Measurements from ENCODE around the gene PEX11G.
"Not testable (repeated sequence)": the region's sequence is repeated elsewhere in the genome, so short reads cannot be mapped to it uniquely, and the experiment has no call there.

The PEX11G gene

GRCh38 chr19:7471696-7472615, 16.9 kb downstream of the PEX11G start:
- no peak overlapping the region for H3K4me3 ChIP-seq (ENCODE audit: low read depth, low read length)
- no peak for DNase-seq (ENCODE audit: low read depth)

- no peak overlapping the region for H3K4me3 ChIP-seq (ENCODE audit: low read depth, low read length)
- no peak for DNase-seq (ENCODE audit: low read depth)
Observed at GRCh38 chr19:7470540-7471305, 18.1 kb downstream of the PEX11G start.

GRCh38 chr19:7469669-7470285, 19.1 kb downstream of the PEX11G start:
- no peak for DNase-seq (ENCODE audit: low read depth)
- H3K4me3 ChIP-seq (ENCODE audit: low read depth, low read length), result no peak overlapping the region

- no peak for DNase-seq (ENCODE audit: low read depth)
Observed at GRCh38 chr19:7468840-7469239, 20.0 kb downstream of the PEX11G start.

GRCh38 chr19:7467009-7467989, 21.5 kb downstream of the PEX11G start:
- no peak for DNase-seq (ENCODE audit: low read depth)
- no peak overlapping the region for H3K4me3 ChIP-seq (ENCODE audit: low read depth, low read length)

More at GRCh38 chr19:7468840-7469239, 20.0 kb downstream of the PEX11G start:
- H3K4me3 ChIP-seq (ENCODE audit: low read depth, low read length), result no peak overlapping the region

GRCh38 chr19:7463575-7463974, 25.3 kb downstream of the PEX11G start:
- H3K4me3 ChIP-seq (ENCODE audit: low read depth, low read length), result no peak overlapping the region
- DNase-seq (ENCODE audit: low read depth), result no peak

- no peak overlapping the region for H3K4me3 ChIP-seq (ENCODE audit: low read depth, low read length)
- DNase-seq (ENCODE audit: low read depth), result no peak
Observed at GRCh38 chr19:7461841-7462629, 26.8 kb downstream of the PEX11G start.

- H3K4me3 ChIP-seq (ENCODE audit: low read depth, low read length), result no peak overlapping the region
- no peak for DNase-seq (ENCODE audit: low read depth)
Observed at GRCh38 chr19:7460562-7460966, 28.3 kb downstream of the PEX11G start.

- no peak overlapping the region for H3K4me3 ChIP-seq (ENCODE audit: low read depth, low read length)
- no peak for DNase-seq (ENCODE audit: low read depth)
Observed at GRCh38 chr19:7459773-7460172, 29.1 kb downstream of the PEX11G start.

GRCh38 chr19:7458675-7459074, 30.2 kb downstream of the PEX11G start:
- H3K4me3 ChIP-seq (ENCODE audit: low read depth, low read length), result no peak overlapping the region
- no peak for DNase-seq (ENCODE audit: low read depth)

GRCh38 chr19:7456964-7457541, 31.8 kb downstream of the PEX11G start:
- no peak for DNase-seq (ENCODE audit: low read depth)
- H3K4me3 ChIP-seq (ENCODE audit: low read depth, low read length), result no peak overlapping the region

GRCh38 chr19:7455600-7456296, 33.1 kb downstream of the PEX11G start:
- no peak overlapping the region for H3K4me3 ChIP-seq (ENCODE audit: low read depth, low read length)
- DNase-seq (ENCODE audit: low read depth), result no peak

- no peak overlapping the region for H3K4me3 ChIP-seq (ENCODE audit: low read depth, low read length)
- no peak for DNase-seq (ENCODE audit: low read depth)
Observed at GRCh38 chr19:7454998-7455397, 33.8 kb downstream of the PEX11G start.

- no peak for DNase-seq (ENCODE audit: low read depth)
- H3K4me3 ChIP-seq (ENCODE audit: low read depth, low read length), result no peak overlapping the region
Observed at GRCh38 chr19:7450243-7451223, 38.3 kb downstream of the PEX11G start.

GRCh38 chr19:7449391-7450070, 39.3 kb downstream of the PEX11G start:
- DNase-seq (ENCODE audit: low read depth); H3K4me3 ChIP-seq (ENCODE audit: low read depth, low read length): not testable (repeated sequence)

- DNase-seq (ENCODE audit: low read depth), result no peak
- H3K4me3 ChIP-seq (ENCODE audit: low read depth, low read length), result no peak overlapping the region
Observed at GRCh38 chr19:7447648-7448047, 41.2 kb downstream of the PEX11G start.
